ENCODE measurements around the gene OR8I2. TPM values are rescaled to one million over a fixed set of nuclear protein-coding genes. Genes with fewer than 3 reads are reported as not detected.

OR8I2 gene
- total RNA-seq, result not detected in 2 replicates

GRCh38 chr11:56093008-56093407 lies at the start of gene OR8I2:
TSS of gene OR8I2 (plus strand) at chr11:56093308. CDS start at chr11:56093308, 0 bp downstream.

GRCh38 chr11:56103210-56103737 lies 10.2 kb downstream of the OR8I2 start, which contains the start of gene OR8H2:
TSS of gene OR8H2 (plus strand) at chr11:56103687. CDS start at chr11:56105043, 1,356 bp downstream.

GRCh38 chr11:56122073-56122472 lies 29.0 kb downstream of the OR8I2 start, which contains the start of gene OR8H3:
TSS of gene OR8H3 (plus strand) at chr11:56122373. CDS start at chr11:56122373, 0 bp downstream.

GRCh38 chr11:56140151-56140661 lies 47.1 kb downstream of the OR8I2 start, which contains the start of gene OR8J3:
TSS of gene OR8J3 (minus strand) at chr11:56140201. CDS start at chr11:56137718, 2,483 bp downstream.

Small RNA genes lying within 50 kb of the gene (small RNA-seq; reads per million reads assigned to genes)
- not detected for gene OR8I4P

Other genes with a start within 250 kb of the OR8I2 start
- not detected in 2 replicates for gene TRIM51, start 210.0 kb upstream of the OR8I2 start, total RNA-seq
- gene OR5W2, start 178.7 kb upstream of the OR8I2 start, total RNA-seq, result not detected in 2 replicates
- not detected in 2 replicates for gene OR5I1, start 156.9 kb upstream of the OR8I2 start, total RNA-seq
- gene OR10AG1, start 123.4 kb upstream of the OR8I2 start, total RNA-seq, result not detected in 2 replicates
- not detected in 2 replicates for gene OR5F1, start 98.7 kb upstream of the OR8I2 start, total RNA-seq
- not detected in 2 replicates for gene OR5AS1, start 65.7 kb upstream of the OR8I2 start, total RNA-seq
- not detected in 2 replicates for gene OR8H2, start 10.4 kb downstream of the OR8I2 start, total RNA-seq
- not detected in 2 replicates for gene OR8H3, start 29.1 kb downstream of the OR8I2 start, total RNA-seq
- not detected in 2 replicates for gene OR8J3, start 46.9 kb downstream of the OR8I2 start, total RNA-seq
- not detected in 2 replicates for gene OR8K5, start 67.0 kb downstream of the OR8I2 start, total RNA-seq
- gene OR5J2, start 83.3 kb downstream of the OR8I2 start, total RNA-seq, result not detected in 2 replicates
- gene OR5T2, start 140.9 kb downstream of the OR8I2 start, total RNA-seq, result not detected in 2 replicates
- gene OR5T3, start 158.9 kb downstream of the OR8I2 start, total RNA-seq, result not detected in 2 replicates
- not detected in 2 replicates for gene OR5T1, start 180.8 kb downstream of the OR8I2 start, total RNA-seq
- gene OR8H1, start 198.9 kb downstream of the OR8I2 start, total RNA-seq, result not detected in 2 replicates
- gene OR8K3, start 221.8 kb downstream of the OR8I2 start, total RNA-seq, result not detected in 2 replicates

Data from hair follicle dermal papilla cell (primary cell).